K562 (cell line): ENCODE data around the gene TMEM19. TPM values are rescaled to one million over a fixed set of nuclear protein-coding genes. Genes with fewer than 3 reads are reported as not detected.
A peak's percentile ranks its signal among the peaks of the same experiment; 100 is the strongest.

Experiments used
- BCOR ChIP-seq: fragments of 450-650 bp; IDR thresholded peaks from 2 replicates; pipeline ENCODE4 v1.6.1; 2016
- DMBX1 ChIP-seq: fragments of 250-450 bp; sonication (Bioruptor Pico); IDR thresholded peaks from 2 replicates; pipeline ENCODE4 v1.8.0; 2022; ENCODE audit warnings: inconsistent platforms, mild to moderate bottlenecking, moderate library complexity, borderline replicate concordance
- E2F1 ChIP-seq: sonication (generic); formaldehyde crosslinking; IDR thresholded peaks from 2 replicates; pipeline ENCODE4 v1.8.1; 2023; ENCODE audit warnings: mild to moderate bottlenecking, missing genetic modification reagents, moderate library complexity
- EP300 ChIP-seq: IDR thresholded peaks from 2 replicates; pipeline ENCODE4 v1.6.1; 2012; ENCODE audit warnings: low read length, improper control_type of control experiment
- EWSR1 ChIP-seq: fragments of 450-650 bp; IDR thresholded peaks from 2 replicates; pipeline ENCODE4 v1.6.1; 2018; ENCODE audit warnings: borderline replicate concordance, mild to moderate bottlenecking, low read depth, moderate library complexity; ENCODE audit not compliant: partially characterized antibody
- FOXM1 ChIP-seq, 2 experiments: fragments of 450-650 bp in 1 of 2; sonication (generic) in 1 of 2; formaldehyde crosslinking in 1 of 2; IDR thresholded peaks; 2 replicates each; pipeline versions ENCODE4 v1.6.1 to v1.9.0; 2017 to 2022; ENCODE audit warnings: low read depth in 2 of 2, mild to moderate bottlenecking in 2 of 2, missing genetic modification reagents in 1 of 2, moderate library complexity in 1 of 2
- GATAD2B ChIP-seq: fragments of 450-650 bp; IDR thresholded peaks from 2 replicates; pipeline ENCODE4 v1.6.1; 2017; ENCODE audit warnings: mild to moderate bottlenecking, borderline replicate concordance
- HMBOX1 ChIP-seq: sonication (generic); IDR thresholded peaks from 2 replicates; pipeline ENCODE4 v1.6.1; 2016
- MYBL2 ChIP-seq, 2 experiments: fragments of 450-650 bp in 1 of 2; sonication (generic) in 1 of 2; formaldehyde crosslinking in 1 of 2; IDR thresholded peaks; 2 replicates each; pipeline versions ENCODE4 v1.6.1 to v1.8.1; 2017 to 2022; ENCODE audit warnings: borderline replicate concordance in 1 of 2, inconsistent platforms in 1 of 2, low read depth in 1 of 2, mild to moderate bottlenecking in 1 of 2, missing genetic modification reagents in 1 of 2, moderate library complexity in 1 of 2
- NR2F6 ChIP-seq: fragments of 450-650 bp; formaldehyde crosslinking; IDR thresholded peaks from 2 replicates; pipeline ENCODE4 v1.4.0; 2020; ENCODE audit warnings: mild to moderate bottlenecking
- RFX5 ChIP-seq: IDR thresholded peaks from 2 replicates; pipeline ENCODE4 v1.6.1; 2011; ENCODE audit warnings: low read depth, mild to moderate bottlenecking, improper control_type of control experiment, low read length
- TARDBP ChIP-seq: fragments of 450-650 bp; IDR thresholded peaks from 2 replicates; pipeline ENCODE4 v1.6.1; 2016
- TCFL5 ChIP-seq: fragments of 250-450 bp; sonication (Bioruptor Pico); conservative IDR thresholded peaks from 2 replicates; pipeline ENCODE4 v1.6.1; 2021; ENCODE audit warnings: mild to moderate bottlenecking, moderate library complexity, matching md5 sums
- ZNF146 ChIP-seq: IDR thresholded peaks from one replicate; pipeline ENCODE4 v1.6.1; 2018; ENCODE audit warnings: missing compliant biosample characterization; ENCODE audit not compliant: unreplicated experiment
- ZNF696 ChIP-seq: fragments of 250-450 bp; sonication (Bioruptor Pico); conservative IDR thresholded peaks from 2 replicates; pipeline ENCODE4 v1.4.0; 2020; ENCODE audit warnings: mild to moderate bottlenecking, moderate library complexity
- polyA plus RNA-seq, 8 experiments: library from polyadenylated mRNA; depleted of rRNA in 4 of 8; stranded (reverse) in 5 of 8; unstranded in 3 of 8; fragments of >200 nt; fragmentation: Nextera tagmentation in 2 of 8; fragmentation: Illumina TruSeq in 1 of 8; extraction: Ambion mirVana in 2 of 8; extraction: Trizol in 1 of 8; gene quantifications; 2 replicates each; pipeline versions ENCODE4 v1.2.1 to v1.2.3, GENCODE V29; 2011 to 2014; ENCODE audit warnings: inconsistent platforms in 1 of 8, missing spikeins in 1 of 8
- small RNA-seq: library from RNA; depleted of rRNA; stranded (forward); fragments of <200 nt; gene quantifications from one replicate; pipeline ENCODE3, GENCODE V24; 2014
- total RNA-seq, 7 experiments: library from RNA; depleted of rRNA in 6 of 7; stranded (reverse); fragments of >200 nt in 6 of 7; fragmentation: Illumina TruSeq in 2 of 7; extraction: Trizol in 2 of 7; gene quantifications; 2 replicates each; pipeline versions ENCODE4 v1.2.1 to v1.2.3, GENCODE V29; 2011 to 2021; ENCODE audit warnings: low replicate concordance in 1 of 7

Gene TMEM19
- total and polyA plus RNA-seq, 9 of the 15 experiments (the other 6 are each of a cell fraction or from before 2014, with no cell fraction given), result 8.2 to 24.2 (median 17.2) TPM

GRCh38 chr12:71752891-71753290 lies 67.0 kb downstream of the TMEM19 start (continued):
- peak; percentile 100 for TF ChIP-seq HMBOX1
- peak; percentile 57; the same call in 1 of the 2 replicates for TF ChIP-seq BCOR
- no peak for TF ChIP-seq EWSR1
- TF ChIP-seq EP300, result peak; percentile 93
- no peak for TF ChIP-seq TCFL5 (CRISPR knock-in tag)
- no peak for TF ChIP-seq TARDBP
- TF ChIP-seq DMBX1 (CRISPR knock-in tag), result peak; percentile 51; the same call in 1 of the 2 replicates
- TF ChIP-seq ZNF696 (CRISPR knock-in tag), result no peak
- no peak for TF ChIP-seq NR2F6 (CRISPR knock-in tag)
- no peak for TF ChIP-seq E2F1
- TF ChIP-seq GATAD2B, result peak; percentile 82
- TF ChIP-seq MYBL2 (IDR thresholded peaks at IDR 0.05; ENCODE audit: low read depth), result no peak
- no peak for TF ChIP-seq MYBL2 (CRISPR knock-in tag; IDR thresholded peaks at IDR 0.05; ENCODE audit: borderline replicate concordance)
- no peak for TF ChIP-seq RFX5
- TF ChIP-seq ZNF146 (CRISPR knock-in tag), result no peak
- peak; percentile 92 for TF ChIP-seq FOXM1 (IDR thresholded peaks at IDR 0.05; ENCODE audit: low read depth)
- TF ChIP-seq FOXM1 (CRISPR knock-in tag; IDR thresholded peaks at IDR 0.05; ENCODE audit: low read depth), result no peak

Small RNA genes lying within 50 kb of the gene (small RNA-seq; reads per million reads assigned to genes)
- not detected for gene RF00560

Other genes with a start within 250 kb of the TMEM19 start
- gene LGR5, start 246.3 kb upstream of the TMEM19 start, total RNA-seq (2014; rRNA removed), result not detected in 2 replicates
- gene LGR5, start 246.3 kb upstream of the TMEM19 start, total RNA-seq (2014; rRNA removed; fragmentation: Illumina TruSeq; extraction: Trizol), result not detected in 2 replicates
- gene LGR5, start 246.3 kb upstream of the TMEM19 start, total RNA-seq (2015; rRNA removed; fragmentation: Illumina TruSeq; extraction: Trizol), result not detected in 2 replicates
- gene LGR5, start 246.3 kb upstream of the TMEM19 start, total RNA-seq (2021), result not detected in 2 replicates
- gene LGR5, start 246.3 kb upstream of the TMEM19 start, polyA plus RNA-seq (2011; rRNA removed), result not detected in 2 replicates
- not detected in 2 replicates for gene LGR5, start 246.3 kb upstream of the TMEM19 start, polyA plus RNA-seq (2014; fragmentation: Illumina TruSeq; extraction: Trizol)
- gene LGR5, start 246.3 kb upstream of the TMEM19 start, polyA plus RNA-seq (2014; fragmentation: Nextera tagmentation; extraction: Ambion mirVana), result not detected
- gene LGR5, start 246.3 kb upstream of the TMEM19 start, polyA plus RNA-seq (2014; rRNA removed), result not detected in 2 replicates
- gene ZFC3H1, start 22.2 kb upstream of the TMEM19 start, total RNA-seq (2014; rRNA removed), result 19.4 and 20.9 TPM in 2 replicates
- 21.5 and 21.7 TPM in 2 replicates for gene ZFC3H1, start 22.2 kb upstream of the TMEM19 start, total RNA-seq (2014; rRNA removed; fragmentation: Illumina TruSeq; extraction: Trizol)
- gene ZFC3H1, start 22.2 kb upstream of the TMEM19 start, total RNA-seq (2015; rRNA removed; fragmentation: Illumina TruSeq; extraction: Trizol), result 20.8 and 22.1 TPM in 2 replicates
- 30.4 and 35.8 TPM in 2 replicates for gene ZFC3H1, start 22.2 kb upstream of the TMEM19 start, total RNA-seq (2021)
- gene ZFC3H1, start 22.2 kb upstream of the TMEM19 start, polyA plus RNA-seq (2011; rRNA removed), result 80.5 and 89.5 TPM in 2 replicates
- gene ZFC3H1, start 22.2 kb upstream of the TMEM19 start, polyA plus RNA-seq (2014; fragmentation: Illumina TruSeq; extraction: Trizol), result 43.5 and 74.9 TPM in 2 replicates
- 10 to 100 TPM; 14.8 to 16.7 TPM for gene ZFC3H1, start 22.2 kb upstream of the TMEM19 start, polyA plus RNA-seq (2014; fragmentation: Nextera tagmentation; extraction: Ambion mirVana)
- 57.6 and 63.2 TPM in 2 replicates for gene ZFC3H1, start 22.2 kb upstream of the TMEM19 start, polyA plus RNA-seq (2014; rRNA removed)
- 1.8 and 3.2 TPM in 2 replicates for gene THAP2, start 21.8 kb upstream of the TMEM19 start, total RNA-seq (2014; rRNA removed)
- gene THAP2, start 21.8 kb upstream of the TMEM19 start, total RNA-seq (2014; rRNA removed; fragmentation: Illumina TruSeq; extraction: Trizol), result 6.4 and 8.1 TPM in 2 replicates
- gene THAP2, start 21.8 kb upstream of the TMEM19 start, total RNA-seq (2015; rRNA removed; fragmentation: Illumina TruSeq; extraction: Trizol), result 6.2 and 7.3 TPM in 2 replicates
- 4.0 and 5.7 TPM in 2 replicates for gene THAP2, start 21.8 kb upstream of the TMEM19 start, total RNA-seq (2021)
- 7.3 and 8.0 TPM in 2 replicates for gene THAP2, start 21.8 kb upstream of the TMEM19 start, polyA plus RNA-seq (2011; rRNA removed)
- 6.0 and 6.8 TPM in 2 replicates for gene THAP2, start 21.8 kb upstream of the TMEM19 start, polyA plus RNA-seq (2014; fragmentation: Illumina TruSeq; extraction: Trizol)
- 10 to 100 TPM; 16.8 to 18.9 TPM for gene THAP2, start 21.8 kb upstream of the TMEM19 start, polyA plus RNA-seq (2014; fragmentation: Nextera tagmentation; extraction: Ambion mirVana)
- 5.6 and 8.4 TPM in 2 replicates for gene THAP2, start 21.8 kb upstream of the TMEM19 start, polyA plus RNA-seq (2014; rRNA removed)
- gene RAB21, start 68.8 kb downstream of the TMEM19 start, total RNA-seq (2014; rRNA removed), result 10.1 and 10.2 TPM in 2 replicates
- gene RAB21, start 68.8 kb downstream of the TMEM19 start, total RNA-seq (2014; rRNA removed; fragmentation: Illumina TruSeq; extraction: Trizol), result 45.6 and 53.7 TPM in 2 replicates
- 42.6 and 44.4 TPM in 2 replicates for gene RAB21, start 68.8 kb downstream of the TMEM19 start, total RNA-seq (2015; rRNA removed; fragmentation: Illumina TruSeq; extraction: Trizol)
- gene RAB21, start 68.8 kb downstream of the TMEM19 start, total RNA-seq (2021), result 34.7 and 40.2 TPM in 2 replicates
- 8.2 and 13.5 TPM in 2 replicates for gene RAB21, start 68.8 kb downstream of the TMEM19 start, polyA plus RNA-seq (2011; rRNA removed)
- 30.5 and 35.8 TPM in 2 replicates for gene RAB21, start 68.8 kb downstream of the TMEM19 start, polyA plus RNA-seq (2014; fragmentation: Illumina TruSeq; extraction: Trizol)
- 1 to 10 TPM; 5.3 to 8.2 TPM for gene RAB21, start 68.8 kb downstream of the TMEM19 start, polyA plus RNA-seq (2014; fragmentation: Nextera tagmentation; extraction: Ambion mirVana)
- gene RAB21, start 68.8 kb downstream of the TMEM19 start, polyA plus RNA-seq (2014; rRNA removed), result 16.3 and 19.6 TPM in 2 replicates
- gene TBC1D15, start 153.7 kb downstream of the TMEM19 start, total RNA-seq (2014; rRNA removed), result 13.5 and 14.9 TPM in 2 replicates
- 24.8 and 33.7 TPM in 2 replicates for gene TBC1D15, start 153.7 kb downstream of the TMEM19 start, total RNA-seq (2014; rRNA removed; fragmentation: Illumina TruSeq; extraction: Trizol)
- 18.4 and 20.5 TPM in 2 replicates for gene TBC1D15, start 153.7 kb downstream of the TMEM19 start, total RNA-seq (2015; rRNA removed; fragmentation: Illumina TruSeq; extraction: Trizol)
- 30.8 and 31.3 TPM in 2 replicates for gene TBC1D15, start 153.7 kb downstream of the TMEM19 start, total RNA-seq (2021)
- gene TBC1D15, start 153.7 kb downstream of the TMEM19 start, polyA plus RNA-seq (2011; rRNA removed), result 44.4 and 52.0 TPM in 2 replicates
- 38.3 and 38.4 TPM in 2 replicates for gene TBC1D15, start 153.7 kb downstream of the TMEM19 start, polyA plus RNA-seq (2014; fragmentation: Illumina TruSeq; extraction: Trizol)
- gene TBC1D15, start 153.7 kb downstream of the TMEM19 start, polyA plus RNA-seq (2014; fragmentation: Nextera tagmentation; extraction: Ambion mirVana), result 10 to 100 TPM; 31.3 to 32.5 TPM
- 31.3 and 34.1 TPM in 2 replicates for gene TBC1D15, start 153.7 kb downstream of the TMEM19 start, polyA plus RNA-seq (2014; rRNA removed)